ENCODE data around the gene FAM81A.
A peak's percentile ranks its signal among the peaks of the same experiment; 100 is the strongest.
"Not testable (repeated sequence)": the region's sequence is repeated elsewhere in the genome, so short reads cannot be mapped to it uniquely, and the experiment has no call there.

The FAM81A gene

DNA sequence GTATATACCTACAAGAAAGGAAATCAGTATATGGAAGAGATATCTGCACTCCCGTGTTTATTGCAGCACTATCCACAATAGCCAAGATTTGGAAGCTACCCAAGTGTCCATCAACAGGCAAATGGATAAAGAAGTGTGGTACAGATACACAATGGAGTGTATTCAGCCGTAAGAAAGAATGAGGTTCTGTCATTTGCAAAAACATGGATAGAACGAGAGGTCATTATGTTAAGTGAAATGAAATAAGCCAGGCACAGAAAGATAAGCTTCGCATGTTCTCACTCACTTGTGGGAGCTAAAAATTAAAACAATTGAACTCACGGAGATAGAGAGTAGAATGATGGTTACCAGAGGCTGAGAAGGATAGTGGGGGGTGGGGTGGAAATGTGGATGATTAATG, 53.1 kb downstream of the FAM81A start:
- no peak for DNase-seq

DNA sequence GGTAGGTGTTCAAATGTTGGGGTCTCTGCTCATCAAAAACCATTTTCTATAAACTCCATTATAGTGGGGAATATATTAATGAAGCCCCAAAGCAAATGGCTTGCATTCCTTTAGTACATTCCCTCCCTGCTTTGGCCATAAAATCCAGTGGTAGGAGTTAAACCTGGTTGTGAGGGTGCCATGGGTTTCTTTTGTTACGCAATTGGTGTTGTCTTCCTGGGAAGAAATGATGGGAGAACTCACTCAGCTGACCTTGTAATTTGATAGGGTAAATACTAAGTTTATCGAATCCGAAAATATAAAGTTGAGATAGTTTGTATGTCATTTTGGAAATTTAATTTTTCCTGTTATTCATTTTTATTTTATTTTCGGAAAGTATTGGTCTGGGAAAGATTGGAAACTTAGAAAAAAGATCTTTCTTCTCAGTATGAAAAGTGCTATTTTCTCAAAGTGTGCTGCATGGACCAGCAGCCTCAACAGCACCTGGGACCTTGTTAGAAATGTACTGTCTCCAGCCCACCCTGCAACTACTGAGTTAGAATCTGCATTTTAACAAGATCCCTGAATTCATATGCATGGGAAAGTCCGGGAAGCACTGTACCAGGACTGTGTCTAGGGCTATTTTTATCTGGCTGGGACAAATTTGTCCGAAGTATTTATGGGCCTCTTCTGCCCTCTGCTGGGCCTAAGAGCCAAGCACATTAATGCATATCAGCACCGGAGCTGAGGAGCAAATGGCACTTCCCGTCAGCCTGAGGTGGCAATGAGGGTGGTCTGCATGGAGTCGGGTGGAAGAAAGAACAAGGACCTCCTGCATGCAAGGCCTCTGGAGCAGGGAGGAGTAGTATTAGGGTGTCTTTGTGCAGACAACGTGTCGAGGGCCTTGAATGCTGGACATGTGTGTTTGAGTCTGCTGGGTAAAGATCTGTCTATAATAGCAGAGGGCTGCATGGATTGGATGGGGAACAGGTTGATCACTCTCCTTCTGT, 54.7 kb downstream of the FAM81A start:
- peak; percentile 36 for DNase-seq

DNA sequence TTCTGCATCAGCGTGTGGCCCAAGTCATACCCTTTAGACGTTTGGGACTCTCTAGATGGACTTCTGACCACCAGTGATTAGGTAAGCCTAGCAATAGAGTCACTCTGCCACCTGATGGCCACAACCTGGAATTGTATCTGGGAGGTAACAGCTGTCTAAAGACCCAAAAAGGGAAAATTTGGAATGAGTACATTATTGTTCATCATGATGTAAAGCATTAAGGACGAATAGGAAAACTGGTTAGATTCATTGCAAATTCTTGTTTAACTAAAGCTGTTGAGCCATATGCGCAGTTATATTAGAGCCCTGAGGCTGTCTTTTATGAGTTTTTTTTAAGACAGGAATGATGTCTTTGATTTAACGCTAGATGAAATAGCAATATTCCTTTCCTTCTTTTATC, 63.6 kb downstream of the FAM81A start:
- DNase-seq = no peak

DNA sequence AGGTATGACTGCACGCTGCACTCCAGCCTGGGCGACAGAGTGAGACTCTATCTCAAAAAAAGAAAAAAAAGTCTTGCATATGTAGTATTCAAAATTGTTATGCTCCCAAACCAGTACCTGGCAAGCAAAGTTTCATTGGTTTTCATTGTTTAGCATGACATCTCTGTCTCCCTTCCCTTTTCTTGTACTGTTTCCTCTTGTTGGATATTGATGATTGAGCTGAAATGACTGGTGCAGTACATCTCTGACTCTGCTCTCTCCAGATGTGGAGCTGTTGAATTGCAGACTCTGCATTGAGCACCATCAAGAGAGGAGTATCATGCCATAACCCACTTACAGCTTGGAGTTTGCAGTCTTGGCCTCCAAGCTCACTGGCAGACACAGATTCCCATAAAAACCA, 77.2 kb downstream of the FAM81A start:
- no peak for DNase-seq

DNA sequence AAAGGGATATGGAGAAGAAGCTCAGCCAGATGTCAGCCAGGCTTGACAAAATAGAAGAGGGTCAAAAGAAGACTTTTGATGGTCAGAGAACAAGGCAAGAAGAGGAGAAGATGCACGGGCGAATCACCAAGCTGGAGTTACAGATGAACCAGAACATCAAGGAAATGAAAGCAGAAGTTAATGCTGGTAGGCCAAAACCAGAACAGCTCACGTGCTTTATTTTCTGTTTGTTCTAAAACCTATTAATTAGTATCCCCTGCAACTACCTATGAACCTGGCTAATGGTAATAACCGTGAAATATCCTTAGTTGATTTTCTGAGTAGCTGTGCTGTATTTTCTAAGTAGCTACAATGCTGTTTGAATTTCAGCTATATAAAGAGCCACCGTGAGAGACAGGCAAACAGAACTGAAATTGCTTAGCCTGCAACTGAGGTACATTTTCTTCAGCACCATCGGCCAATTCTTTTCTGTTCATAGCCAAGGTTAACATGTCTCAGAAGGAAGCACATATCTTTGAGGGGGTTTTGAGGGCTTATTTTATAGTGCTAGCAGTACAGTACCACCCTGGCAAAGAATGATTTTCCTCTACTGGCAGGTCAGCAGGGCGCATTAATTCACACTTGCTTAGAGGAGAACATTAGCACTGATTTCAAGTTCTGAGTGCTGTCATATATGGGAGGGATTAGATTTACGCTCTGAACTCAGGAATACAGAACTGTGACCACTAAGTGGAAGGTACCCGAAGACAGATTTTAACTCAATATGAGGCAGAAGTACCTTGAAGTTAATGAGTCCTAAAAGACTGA, 78.9 kb downstream of the FAM81A start:
- no peak for DNase-seq

DNA sequence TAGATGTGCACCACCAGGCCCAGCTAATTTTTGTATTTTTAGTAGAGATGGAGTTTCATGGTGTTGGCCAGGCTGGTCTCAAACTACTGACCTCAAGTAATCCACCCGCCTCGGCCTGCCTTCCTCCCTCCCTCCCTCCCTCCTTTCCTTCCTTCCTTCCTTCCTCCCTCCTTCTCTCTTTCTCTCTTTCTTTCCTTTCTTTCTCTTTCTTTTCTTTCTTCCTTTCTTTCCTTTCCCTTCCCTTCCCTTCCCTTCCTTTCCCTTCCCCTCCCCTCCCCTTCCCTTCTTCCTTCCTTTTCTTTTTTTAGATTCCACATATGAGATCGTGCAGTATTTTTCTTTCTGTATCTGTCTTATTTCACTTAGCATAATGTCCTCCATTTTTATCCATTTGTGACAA, 81.3 kb downstream of the FAM81A start:
- no peak for DNase-seq

DNA sequence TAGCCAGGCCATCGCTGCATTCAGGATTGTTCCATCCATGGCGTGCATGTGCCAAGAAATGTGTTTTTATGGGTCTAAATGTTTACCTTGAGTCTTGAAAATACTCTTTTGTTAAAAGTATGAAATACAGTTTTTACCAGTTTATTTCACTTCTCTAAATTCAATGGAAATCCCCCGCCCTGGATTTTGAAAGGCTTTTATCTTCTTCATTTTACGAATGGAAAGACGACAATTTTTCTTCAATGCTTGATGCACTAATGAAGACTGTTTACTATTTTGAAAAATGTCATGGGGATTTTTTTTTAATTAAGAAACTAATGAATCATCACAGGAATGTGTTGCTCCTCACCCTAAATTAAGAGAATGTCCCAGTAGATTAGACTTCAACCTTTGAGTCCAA, 83.5 kb downstream of the FAM81A start:
- no peak for DNase-seq

DNA sequence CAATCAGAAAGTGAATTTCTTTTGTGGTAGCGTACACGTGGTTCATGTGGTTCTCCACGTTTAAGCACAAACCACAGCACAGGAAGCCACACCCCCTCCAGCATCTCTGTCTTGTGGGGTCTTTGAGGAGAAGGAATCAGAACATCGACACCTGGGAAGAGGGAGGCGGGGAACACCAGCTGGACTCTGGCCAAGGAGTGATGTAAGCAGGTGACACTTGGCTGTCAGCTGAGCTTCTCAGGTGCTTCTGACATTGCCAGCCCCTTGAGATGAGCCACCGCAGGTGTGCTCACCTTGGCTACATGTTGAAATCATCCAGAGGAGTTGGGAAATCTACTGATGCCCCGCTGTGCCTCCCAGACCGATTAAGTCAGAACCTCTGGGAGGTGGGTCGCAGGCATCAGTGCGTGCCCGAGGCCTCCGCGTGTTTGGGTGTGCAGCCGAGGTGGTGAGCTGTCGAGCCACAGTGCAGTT, 85.0 kb downstream of the FAM81A start:
- DNase-seq = no peak

DNA sequence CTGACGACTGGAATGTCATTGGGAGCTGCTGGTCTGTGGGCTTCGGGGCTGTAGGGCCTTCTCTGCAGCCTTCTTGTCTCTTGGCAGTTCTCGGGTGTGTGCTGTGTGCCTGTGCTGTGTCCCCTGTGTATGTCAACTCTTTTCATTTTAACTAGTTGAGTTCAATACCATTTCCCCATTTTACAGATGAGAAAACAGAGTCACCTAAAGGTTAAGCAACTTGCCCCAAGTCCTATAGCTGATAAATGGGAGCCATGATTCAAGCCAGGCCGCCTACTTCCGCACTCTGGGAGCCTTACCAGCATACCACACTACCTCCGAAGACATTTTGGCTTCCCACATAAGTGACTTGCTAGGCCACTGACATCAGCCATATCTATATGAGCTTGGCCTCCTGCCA, 85.7 kb downstream of the FAM81A start:
- no peak for DNase-seq

DNA sequence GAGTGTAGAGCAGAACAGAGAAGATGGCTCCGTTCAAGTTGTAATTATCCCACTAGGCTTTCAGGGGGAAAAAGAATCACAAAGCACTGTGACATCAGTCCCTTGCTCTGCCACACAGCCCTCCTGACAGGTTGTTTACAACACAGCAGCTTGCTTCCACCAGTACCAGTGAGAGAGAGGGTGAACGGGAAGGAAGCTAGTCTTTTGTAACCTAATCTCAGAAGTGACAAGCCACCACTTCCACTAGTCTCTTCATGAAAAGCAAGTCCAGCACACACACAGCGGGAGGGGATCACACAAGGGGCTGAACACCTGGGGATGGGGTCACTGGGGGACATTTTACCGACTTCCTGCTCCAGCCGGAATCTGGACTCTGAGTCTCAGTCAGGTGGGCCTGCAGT, 86.3 kb downstream of the FAM81A start:
- no peak for DNase-seq

DNA sequence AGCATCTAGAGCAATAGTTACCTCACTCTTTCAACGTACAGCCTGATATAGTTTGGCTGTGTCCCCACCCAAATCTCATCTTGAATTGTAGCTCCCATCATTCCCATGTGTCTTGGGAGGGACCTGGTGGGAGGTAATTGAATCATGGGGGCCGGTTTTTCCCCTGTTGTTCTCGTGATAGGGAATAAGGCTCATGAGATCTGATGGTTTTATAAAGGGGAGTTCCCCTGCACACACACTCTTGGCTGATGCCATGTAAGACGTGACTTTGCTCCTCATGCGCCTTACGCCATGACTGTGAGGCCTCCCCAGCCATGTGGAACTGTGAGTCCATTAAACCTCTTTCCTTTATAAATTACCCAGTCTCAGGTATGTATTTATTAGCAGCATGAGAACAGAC, 88.5 kb downstream of the FAM81A start:
- not testable (repeated sequence) for DNase-seq

DNA sequence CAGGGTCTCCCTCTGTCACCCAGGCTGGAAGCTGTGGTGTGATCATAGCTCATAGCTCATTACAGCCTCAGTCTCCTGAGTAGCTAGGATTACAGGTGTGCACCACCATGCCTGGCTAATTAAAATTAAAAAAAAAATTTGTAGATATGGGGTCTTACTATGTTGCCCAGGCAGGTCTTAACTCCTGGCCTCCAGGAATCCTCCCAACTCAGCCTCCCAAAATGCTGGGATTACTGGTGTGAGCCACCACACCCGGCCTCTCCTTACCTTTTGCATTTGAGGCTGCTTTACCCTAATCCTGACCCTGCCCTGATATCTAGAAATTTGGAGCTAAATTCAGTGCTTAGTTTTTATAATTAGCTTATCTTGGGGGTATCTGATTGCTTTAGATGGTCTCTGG, 90.4 kb downstream of the FAM81A start:
- no peak for DNase-seq

DNA sequence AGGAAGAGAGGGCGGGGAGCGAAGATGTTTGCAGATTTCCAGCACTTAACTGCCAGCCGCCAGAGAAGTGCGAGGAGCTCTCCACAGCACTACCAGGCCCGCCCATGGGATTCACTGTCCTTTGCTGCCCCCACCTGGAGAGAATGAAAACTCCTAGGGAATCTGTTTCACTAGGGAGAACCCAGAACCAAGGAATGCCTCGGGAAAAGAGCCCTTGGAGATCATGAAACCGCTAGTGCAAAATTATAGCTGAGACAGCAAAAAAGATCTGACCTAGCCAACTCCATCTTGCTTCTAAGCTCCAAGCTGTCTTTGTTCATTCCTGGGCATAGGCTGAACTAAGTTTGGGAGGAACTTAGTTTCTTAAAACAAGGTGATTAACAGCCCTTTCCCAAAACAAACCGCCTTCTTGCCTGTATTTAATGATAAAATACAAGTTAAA, 91.0 kb downstream of the FAM81A start:
- peak; percentile 67 for DNase-seq

DNA sequence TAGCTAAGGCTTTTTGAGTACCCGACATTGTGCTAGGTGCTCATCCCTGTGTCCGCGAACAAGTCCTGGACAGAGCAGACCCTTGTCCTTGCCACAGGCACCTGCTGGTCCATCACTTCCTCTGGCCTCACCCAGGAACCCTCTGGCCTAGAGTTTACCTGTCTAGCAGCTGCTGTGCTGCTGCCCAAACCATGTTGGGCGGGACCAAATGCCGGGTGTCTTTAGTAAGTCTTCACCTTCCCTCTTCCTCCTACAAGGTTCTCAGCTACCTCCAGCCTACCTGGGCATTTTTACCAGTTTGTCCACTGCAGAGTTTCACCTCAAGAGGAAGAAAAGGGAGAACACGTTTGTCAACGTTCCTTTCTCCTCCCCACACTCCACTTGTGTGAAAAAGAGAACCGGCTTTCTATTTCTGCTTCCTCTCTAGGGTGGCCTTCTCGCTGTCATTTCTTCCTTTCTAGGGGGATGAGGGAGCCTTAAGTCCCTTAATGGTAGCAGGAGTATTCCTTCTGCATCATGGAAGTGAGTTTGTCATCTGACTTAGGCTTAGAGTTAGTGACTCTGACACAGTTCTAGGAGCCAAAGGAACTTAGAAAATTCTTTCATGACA, 93.2 kb downstream of the FAM81A start:
- DNase-seq = no peak

DNA sequence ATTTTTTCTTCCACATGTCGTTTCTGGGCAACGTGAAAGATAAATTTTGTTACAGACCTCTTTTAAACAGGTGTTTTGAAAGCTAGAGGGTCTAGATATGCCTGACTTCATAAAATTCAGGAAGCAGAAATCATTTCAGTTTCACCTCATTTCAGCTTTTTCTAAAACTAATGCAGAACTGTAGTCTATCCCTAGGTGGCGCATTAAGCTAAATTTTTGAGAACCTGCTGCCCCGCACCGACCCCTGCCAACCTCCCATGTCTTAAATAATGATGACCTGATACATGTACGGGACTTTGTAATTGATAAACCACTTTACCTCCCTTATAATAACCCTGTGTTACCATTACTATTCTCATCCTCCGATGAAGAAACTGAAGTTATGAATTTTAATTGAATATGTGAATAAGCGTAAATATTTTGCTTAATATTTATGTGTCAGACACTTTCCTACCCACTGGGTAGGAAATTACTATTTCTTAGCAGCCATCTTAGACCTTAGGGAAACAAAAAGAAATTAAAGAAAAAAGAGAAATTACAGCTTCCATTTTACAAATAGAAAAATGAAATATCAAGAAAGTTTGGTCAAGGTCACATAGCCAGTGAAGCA, 94.9 kb downstream of the FAM81A start:
- DNase-seq = no peak

DNA sequence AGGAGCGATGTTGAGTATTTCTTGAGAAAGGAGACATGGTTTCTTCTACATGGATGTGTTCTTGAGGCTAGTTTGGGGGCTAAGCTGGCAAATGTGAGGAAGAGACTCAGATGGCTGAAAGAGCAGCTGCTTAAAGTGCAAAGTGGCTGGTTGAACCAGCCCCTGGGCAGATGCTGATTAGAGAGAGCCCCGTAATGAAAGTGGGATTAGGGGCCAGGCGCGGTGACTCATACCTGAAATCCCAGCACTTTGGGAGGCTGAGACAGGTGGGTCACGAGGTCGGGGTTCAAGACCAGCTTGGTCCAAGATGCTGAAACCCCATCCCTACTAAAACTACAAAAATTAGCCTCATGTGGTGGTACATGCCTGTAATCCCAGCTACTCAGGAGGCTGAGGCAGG, 98.6 kb downstream of the FAM81A start:
- no peak for DNase-seq

DNA sequence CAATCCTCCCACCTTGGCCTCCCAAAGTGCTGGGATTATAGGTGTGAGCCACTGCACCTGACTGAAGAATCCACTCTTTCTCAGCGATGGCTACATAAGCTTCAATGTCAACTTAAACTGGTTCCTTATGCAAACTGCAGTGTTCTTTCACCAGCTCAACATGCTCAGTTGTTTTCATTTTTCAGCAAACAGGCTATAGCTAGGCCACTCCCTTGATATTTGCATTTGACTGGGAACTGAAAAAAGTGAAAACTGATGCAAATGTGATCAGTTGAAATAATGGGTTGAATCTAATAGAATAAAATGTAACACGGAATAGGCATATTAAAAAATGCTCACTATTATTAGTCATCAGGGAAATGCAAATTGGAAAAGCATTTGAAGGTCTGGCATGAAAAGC, 99.4 kb downstream of the FAM81A start:
- no peak for DNase-seq

DNA sequence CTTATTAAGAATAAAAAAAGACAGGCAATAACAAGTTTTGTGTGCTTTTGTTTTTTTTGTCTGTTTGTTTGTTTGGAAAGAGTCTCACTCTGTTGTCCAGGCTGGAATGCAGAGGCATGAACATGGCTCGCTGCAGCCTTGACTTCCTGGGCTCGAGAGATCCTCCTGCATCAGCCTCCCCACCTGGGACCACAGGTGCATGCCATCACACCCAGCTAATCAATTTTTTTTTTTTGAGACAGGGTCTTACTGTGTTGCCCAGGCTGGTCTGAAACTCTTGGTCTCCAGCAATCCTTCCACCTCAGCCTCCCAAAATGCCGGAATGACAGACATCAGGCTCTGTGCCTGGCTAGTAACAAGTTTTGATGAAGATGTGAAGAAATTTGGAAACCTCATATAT, 100.5 kb downstream of the FAM81A start:
- no peak for DNase-seq

DNA sequence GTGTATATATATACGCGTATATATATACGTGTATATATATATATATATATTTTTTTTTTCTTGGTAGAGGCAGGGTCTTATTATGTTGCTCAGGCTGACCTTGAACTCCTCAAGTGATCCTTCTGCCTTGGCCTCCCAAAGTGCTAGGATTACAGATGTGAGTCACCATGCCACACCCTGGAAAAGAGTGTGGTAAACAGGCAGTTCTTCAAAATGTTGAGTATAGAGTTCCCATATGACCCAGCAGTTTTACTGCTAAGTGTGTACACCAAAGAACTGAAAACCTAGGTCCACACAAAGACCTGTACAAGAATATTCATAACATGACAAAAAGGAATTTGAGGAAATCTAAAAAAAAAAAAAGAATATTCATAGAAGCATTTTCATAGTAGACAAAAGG, 101.8 kb downstream of the FAM81A start:
- DNase-seq = no peak

DNA sequence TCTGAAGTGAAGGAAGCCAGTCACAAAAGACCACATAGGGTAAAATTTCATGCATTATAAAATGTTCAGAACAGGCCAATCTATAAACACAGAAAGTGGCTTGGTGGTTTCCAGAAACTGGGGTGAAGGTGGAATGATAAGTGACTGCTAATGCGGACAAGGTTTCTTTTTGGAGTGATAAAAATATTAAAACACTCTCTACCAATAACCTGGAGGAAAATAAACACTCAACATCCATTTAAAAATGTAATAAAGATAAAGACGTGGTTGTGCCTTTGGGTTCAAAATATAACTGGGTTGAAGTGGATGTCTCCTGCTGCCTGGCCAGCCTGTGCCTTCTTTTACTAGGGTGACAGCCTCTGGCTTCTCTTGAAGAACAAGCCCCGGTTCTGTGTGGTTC, 102.7 kb downstream of the FAM81A start:
- DNase-seq = no peak

DNA sequence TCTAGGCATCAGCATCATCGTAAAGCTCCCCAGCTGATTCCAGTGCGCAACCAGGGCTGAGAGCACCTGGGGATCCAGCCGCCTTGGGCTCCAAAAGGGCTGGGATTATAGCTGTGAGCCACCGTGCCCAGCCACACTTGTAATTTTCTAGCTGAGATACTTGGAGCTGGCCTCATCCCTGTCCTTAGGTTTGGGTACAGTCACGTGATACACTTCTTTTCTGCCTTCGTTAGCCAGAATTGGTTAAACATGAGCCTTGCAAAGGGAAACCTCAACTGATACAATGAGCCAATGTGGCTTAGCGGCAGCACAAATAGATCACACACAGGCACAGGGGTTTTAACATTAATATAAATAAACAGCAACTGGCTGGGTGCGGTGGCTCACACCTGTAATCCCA, 103.8 kb downstream of the FAM81A start:
- no peak for DNase-seq

DNA sequence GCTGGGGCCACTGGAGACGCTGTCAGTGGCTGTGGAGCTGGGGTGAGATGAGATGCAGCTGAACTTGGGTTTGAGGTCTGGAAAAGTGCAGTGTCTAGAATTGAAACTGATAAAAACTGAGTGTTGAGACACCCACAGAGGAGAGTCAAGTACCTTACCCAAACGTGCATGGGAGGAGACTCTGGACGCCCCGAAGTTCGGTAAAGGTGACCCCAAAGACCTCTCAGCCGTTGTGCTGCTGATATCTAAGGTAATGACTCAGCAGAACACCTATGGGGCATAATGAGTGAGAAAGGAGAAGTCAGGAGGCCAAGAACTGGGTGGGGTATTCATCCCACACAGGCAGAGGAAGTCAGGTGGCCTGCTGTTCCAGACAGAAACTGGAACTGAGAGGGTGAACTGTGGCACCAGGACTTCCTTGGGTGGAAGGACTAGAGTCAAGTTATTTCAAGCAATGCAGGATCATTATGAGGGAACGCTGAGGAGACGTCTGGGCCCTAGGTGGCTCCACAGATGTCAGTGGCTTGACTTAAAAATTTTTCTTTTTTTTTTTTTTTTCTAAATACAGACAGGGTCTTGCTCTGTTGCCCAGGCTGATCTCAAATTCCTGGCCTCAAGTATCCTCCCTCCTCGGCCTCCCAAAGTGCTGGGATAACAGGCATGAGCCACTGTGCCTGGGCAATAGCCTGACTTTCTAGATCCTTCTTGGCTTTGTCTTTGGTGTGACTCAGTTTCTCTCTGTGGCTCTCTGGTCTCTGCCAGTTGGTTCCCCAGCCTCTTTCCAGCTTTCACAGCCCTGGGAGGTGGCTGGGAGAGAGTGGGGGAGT, 105.9 kb downstream of the FAM81A start:
- DNase-seq = no peak
